Adipose tissue (tissue), 3 donors: Measurements from ENCODE around the gene PCLO. TPM values are rescaled to one million over a fixed set of nuclear protein-coding genes. Genes with fewer than 3 reads are reported as not detected.
"Not testable (repeated sequence)": the region's sequence is repeated elsewhere in the genome, so short reads cannot be mapped to it uniquely, and the experiment has no call there.

Experiments
- H3K27ac ChIP-seq: one replicate; pipeline ENCODE4 v1.5.1; 2013; ENCODE audit warnings: low read depth, low read length
- WGBS, 3 donors: extraction: QIAGEN DNeasy Blood & Tissue Kit; methylation state at CpG; one replicate each; pipeline ENCODE4 v1.1.7; 2013; 5-methylcytosine and 5-hydroxymethylcytosine counted together
- polyA plus RNA-seq, 3 donors: library from polyadenylated mRNA; stranded (reverse); fragments of 200-250 nt; gene quantifications; one replicate each; pipeline ENCODE4 v1.2.3, GENCODE V29; 2013
- donor health status: healthy with polysubstance abuse.
- donor health status: Bipolar disorder and iron deficiency.
- donor health status: healthy.

Gene PCLO
- polyA plus RNA-seq, 3 donors, result under 0.01 to 1.4 (median 0.55) TPM

- 76 to 96% (median 78%) methylated on average over 2 of the region's 2 CpGs for WGBS, 3 donors
Measured at GRCh38 chr7:82715344-82715743, 447.3 kb downstream of the PCLO start.

GRCh38 chr7:82714883-82715282 lies 447.8 kb downstream of the PCLO start:
- no peak overlapping the region for H3K27ac ChIP-seq
- 69 to 83% (median 71%) methylated on average over 2 of the region's 2 CpGs for WGBS, 3 donors

More at GRCh38 chr7:82715344-82715743, 447.3 kb downstream of the PCLO start:
- no peak overlapping the region for H3K27ac ChIP-seq

GRCh38 chr7:82713506-82713905 lies 449.2 kb downstream of the PCLO start:
- 39 to 77% (median 74%) methylated on average over 2 of the region's 2 CpGs for WGBS, 3 donors
- no peak overlapping the region for H3K27ac ChIP-seq

GRCh38 chr7:82706344-82706743 lies 456.3 kb downstream of the PCLO start:
- 68 to 94% (median 76%) methylated on average over 1 of the region's 1 CpG for WGBS, 3 donors
- H3K27ac ChIP-seq, result not testable (repeated sequence)

GRCh38 chr7:82705517-82706260 lies 457.0 kb downstream of the PCLO start:
- 20 to 29% (median 25%) methylated on average over 2 of the region's 2 CpGs for WGBS, 3 donors
- no peak overlapping the region for H3K27ac ChIP-seq

- H3K27ac ChIP-seq, result no peak overlapping the region
Measured at GRCh38 chr7:82704121-82704520, 458.6 kb downstream of the PCLO start.
